ENCODE measurements around the gene CTAG2.

DNA sequence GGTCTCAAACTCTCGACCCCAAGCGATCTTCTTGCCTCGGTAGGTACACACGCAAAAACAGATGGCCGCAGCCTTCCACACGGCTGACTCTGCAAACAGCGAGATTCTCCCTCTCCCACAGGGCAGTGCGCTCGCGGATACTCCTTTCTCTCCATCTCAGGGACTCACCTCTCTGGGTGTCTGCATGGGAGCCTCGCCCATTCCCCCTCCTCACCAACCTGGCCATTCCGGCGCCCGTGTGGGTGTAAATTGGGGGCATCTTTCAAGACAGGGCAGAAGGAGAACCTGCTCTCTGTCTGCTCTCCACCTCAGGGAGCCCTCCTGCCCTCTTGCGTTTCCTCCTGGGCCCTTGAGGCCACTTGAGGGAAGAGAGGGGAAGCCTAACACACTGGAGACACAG, 4.4 kb downstream of the CTAG2 start:
- no peak for TF ChIP-seq CTCF (IDR thresholded peaks at IDR 0.05; ENCODE audit: poor library complexity, severe bottlenecking)
- TF ChIP-seq REST (IDR thresholded peaks at IDR 0.05; ENCODE audit: borderline replicate concordance), result no peak
- TF ChIP-seq POLR2AphosphoS5 (IDR thresholded peaks at IDR 0.05), result no peak
- no peak for TF ChIP-seq EZH2 (IDR thresholded peaks at IDR 0.05; ENCODE audit: borderline replicate concordance, insufficient read depth, low read length, poor library complexity, severe bottlenecking)
- no peak for TF ChIP-seq EP300 (conservative IDR thresholded peaks at IDR 0.05; ENCODE audit: poor library complexity, severe bottlenecking)
